Astrocyte of the cerebellum (primary cell): Measurements from ENCODE around the gene PTPRJ.
"Not testable (repeated sequence)": the region's sequence is repeated elsewhere in the genome, so short reads cannot be mapped to it uniquely, and the experiment has no call there.

ENCODE experiments used
- DNase-seq: peaks from one replicate; pipeline ENCODE4 v3.0.0-alpha.2; 2011; ENCODE audit warnings: low read depth
- H3K4me3 ChIP-seq: 2 replicates; pipeline ENCODE4 v1.5.1; 2011; ENCODE audit warnings: mild to moderate bottlenecking, low read depth, low read length, moderate library complexity
- in situ Hi-C: cut with HindIII; loops from 2 replicates; pipeline ENCODE4 v1.10.0; 2017; ENCODE audit warnings: low sequenced_read_pairs
- TF ChIP-seq, protein P1 (sequence below): IDR thresholded peaks from 2 replicates; pipeline ENCODE4 v1.5.1; 2012; ENCODE audit warnings: low read length, low read depth, moderate library complexity, mild to moderate bottlenecking; ENCODE audit errors: missing control alignments

PTPRJ gene

DNA sequence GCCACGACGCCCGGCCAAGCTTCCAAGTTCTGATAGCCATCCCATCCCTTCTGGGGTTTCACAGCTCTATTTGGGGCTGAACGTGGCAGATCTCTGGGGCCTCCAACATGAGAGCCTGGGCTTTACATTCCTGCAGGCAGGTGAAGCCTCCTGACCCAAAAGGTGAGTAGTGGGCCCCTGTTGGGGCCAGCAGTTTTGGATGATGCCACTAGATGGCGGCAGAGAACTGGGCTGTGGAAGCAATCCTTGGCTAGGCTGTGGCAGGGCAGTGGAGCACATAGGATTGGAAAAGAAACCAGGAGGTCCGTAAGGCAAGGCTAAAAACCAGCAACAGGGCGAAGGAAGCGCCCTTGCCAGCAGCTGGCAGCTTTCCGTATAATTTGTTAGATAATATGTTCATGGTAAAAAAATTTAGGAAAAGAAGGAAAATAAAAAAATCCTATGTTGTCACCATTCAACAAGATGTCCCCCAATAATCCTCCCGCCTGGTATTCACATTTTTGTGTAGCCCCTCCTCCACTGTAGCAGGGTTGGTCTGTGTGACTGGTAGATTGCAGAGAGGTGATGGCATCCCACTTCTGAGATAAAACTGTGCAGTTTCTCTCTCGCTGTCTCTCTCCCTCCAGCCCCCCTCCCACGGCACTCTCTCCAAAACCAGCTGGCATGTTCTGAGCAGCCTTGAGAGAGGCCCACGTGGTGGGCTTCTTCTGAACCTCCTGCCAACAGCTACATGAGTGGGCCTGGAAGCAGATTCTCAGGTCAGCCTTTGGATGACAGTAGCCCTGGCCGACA lies 192.7 kb downstream of the PTPRJ start:
- in situ Hi-C loops: no loop called here
- TF ChIP-seq, protein P1, sequence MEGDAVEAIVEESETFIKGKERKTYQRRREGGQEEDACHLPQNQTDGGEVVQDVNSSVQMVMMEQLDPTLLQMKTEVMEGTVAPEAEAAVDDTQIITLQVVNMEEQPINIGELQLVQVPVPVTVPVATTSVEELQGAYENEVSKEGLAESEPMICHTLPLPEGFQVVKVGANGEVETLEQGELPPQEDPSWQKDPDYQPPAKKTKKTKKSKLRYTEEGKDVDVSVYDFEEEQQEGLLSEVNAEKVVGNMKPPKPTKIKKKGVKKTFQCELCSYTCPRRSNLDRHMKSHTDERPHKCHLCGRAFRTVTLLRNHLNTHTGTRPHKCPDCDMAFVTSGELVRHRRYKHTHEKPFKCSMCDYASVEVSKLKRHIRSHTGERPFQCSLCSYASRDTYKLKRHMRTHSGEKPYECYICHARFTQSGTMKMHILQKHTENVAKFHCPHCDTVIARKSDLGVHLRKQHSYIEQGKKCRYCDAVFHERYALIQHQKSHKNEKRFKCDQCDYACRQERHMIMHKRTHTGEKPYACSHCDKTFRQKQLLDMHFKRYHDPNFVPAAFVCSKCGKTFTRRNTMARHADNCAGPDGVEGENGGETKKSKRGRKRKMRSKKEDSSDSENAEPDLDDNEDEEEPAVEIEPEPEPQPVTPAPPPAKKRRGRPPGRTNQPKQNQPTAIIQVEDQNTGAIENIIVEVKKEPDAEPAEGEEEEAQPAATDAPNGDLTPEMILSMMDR: peak; percentile 98
- DNase-seq: peak; percentile 23
- no peak overlapping the region for H3K4me3 ChIP-seq

DNA sequence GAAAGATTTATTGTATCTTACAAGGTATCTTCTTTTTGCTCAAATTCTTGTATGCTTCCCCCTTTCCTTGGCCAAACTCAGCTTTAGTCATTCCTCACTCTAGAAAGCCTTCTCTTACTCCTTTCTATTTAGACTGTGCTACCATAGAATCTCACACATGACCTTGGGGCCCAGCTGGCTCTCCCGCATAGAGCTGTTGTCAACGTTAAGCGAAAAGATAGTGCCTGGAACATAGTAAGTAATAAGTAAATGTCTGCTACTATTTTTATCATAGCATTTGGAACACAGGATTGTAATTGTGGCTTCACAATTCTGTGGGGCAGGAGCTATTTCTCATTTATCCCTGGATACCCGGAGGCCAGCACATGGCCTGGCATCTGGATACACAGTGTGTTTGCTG lies 197.3 kb downstream of the PTPRJ start:
- DNase-seq: no peak
- in situ Hi-C loops: no loop called here
- TF ChIP-seq, protein P1: no peak
- no peak overlapping the region for H3K4me3 ChIP-seq

DNA sequence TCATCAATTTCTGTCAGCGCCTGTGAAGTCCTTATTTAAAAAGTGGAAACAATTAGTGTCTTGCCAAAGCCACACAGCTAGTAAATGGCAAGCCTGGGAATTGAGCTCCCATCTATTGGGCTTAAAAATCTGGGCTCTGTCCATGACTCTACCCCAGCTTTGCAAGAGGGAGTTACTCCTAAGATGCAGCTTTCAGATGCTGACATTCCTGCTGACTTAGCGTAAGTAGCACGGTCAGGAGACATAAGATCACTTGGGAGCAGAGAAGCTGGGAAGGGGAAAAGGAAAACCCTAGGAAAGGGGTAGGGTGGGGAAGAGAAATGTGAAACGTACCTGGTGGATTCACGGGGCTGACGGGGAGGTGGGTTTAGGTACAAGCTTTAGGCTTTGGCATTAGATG lies 200.3 kb downstream of the PTPRJ start:
- TF ChIP-seq, protein P1: no peak
- no peak for DNase-seq
- no peak overlapping the region for H3K4me3 ChIP-seq
- in situ Hi-C loops: no loop called here

DNA sequence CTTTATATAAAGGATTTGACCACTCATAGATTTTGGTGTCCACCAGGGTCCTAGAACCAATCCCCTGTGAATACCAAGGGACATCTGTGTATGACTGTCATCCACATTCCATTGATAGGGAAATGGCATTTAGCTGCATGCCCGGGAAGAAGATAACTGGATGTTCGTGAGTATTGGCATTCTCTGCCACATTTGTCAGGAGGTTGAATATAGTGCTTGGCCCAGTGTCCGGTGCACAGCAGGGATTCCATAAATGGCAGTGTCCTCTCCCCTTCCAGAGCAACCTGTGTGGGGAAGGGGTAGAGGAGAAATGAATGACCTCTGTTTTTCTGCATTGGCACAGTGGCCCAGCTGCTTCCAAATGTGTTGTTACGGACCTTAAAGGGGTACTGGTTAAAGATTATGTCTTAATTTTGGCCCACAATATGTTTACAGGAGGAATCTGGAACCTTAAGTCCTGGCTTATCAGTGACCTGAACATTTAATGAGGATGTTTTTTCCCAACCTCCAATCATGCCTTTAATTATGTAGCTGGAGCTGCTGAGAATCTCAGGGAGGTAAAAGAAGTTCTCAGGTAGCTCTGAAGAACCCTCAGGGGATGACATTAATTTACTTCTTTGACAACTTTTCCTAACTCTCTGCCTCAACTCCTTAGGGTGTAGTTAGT lies 202.6 kb downstream of the PTPRJ start:
- in situ Hi-C loops: no loop called here
- TF ChIP-seq, protein P1: no peak
- no peak for DNase-seq
- H3K4me3 ChIP-seq: no peak overlapping the region

DNA sequence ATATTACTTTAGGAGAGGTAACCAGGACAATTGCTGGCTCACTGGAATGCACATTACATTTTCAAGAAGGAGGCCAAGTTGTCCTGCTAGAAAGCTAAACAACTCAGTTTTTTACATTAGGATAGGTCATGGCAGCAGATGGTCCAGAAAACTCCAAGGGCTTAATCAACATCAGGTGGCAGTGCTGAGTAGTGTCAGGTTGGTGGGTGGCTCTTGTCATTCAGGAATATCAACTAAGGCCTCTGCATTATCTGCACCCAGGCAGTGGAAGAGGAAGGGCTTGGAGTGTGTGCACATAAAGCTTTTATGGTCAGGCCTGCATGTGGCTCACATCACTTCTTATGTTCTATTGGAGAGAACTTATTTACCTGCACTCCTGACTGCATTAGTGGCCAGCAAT lies 204.1 kb downstream of the PTPRJ start:
- TF ChIP-seq, protein P1: no peak

DNA sequence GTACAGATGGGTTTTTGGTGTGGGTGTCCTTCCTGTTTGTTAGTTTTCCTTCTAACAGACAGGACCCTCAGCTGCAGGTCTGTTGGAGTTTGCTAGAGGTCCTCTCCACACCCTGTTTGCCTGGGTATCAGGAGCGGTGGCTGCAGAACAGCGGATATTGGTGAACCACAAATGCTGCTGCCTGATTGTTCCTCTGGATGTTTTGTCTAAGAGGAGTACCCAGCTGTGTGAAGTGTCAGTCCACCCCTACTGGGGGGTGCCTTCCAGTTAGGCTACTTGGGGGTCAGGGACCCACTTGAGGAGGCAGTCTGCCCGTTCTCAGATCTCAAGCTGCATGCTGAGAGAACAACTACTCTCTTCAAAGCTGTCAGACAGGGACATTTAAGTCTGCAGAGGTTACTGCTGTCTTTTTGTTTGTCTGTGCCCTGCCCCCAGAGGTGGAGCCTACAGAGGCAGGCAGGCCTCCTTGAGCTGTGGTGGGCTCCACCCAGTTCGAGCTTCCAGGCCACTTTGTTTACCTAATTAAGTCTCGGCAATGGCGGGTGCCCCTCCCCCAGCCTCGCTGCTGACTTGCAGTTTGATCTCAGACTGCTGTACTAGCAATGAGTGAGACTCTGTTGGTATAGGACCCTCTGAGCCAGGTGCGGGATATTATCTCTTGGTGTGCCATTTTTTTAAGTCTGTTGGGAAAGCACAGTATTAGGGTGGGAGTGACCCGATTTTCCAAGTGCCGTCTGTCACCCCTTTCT lies 210.7 kb downstream of the PTPRJ start:
- H3K4me3 ChIP-seq, in situ Hi-C loops, DNase-seq: not testable (repeated sequence)

More for the DNA sequence above, 204.1 kb downstream of the PTPRJ start:
- H3K4me3 ChIP-seq: no peak overlapping the region
- in situ Hi-C loops: no loop called here
- DNase-seq: no peak
